ENCODE measurements around the gene RGPD4.
"Not testable (repeated sequence)": the region's sequence is repeated elsewhere in the genome, so short reads cannot be mapped to it uniquely, and the experiment has no call there.

The RGPD4 gene

GRCh38 chr2:107817378-107817777, 9.3 kb upstream of the RGPD4 start:
- no peak for TF ChIP-seq CTCF (IDR thresholded peaks at IDR 0.05; ENCODE audit: low read depth, low read length, missing control alignments)
- H3K4me3 ChIP-seq (replicated peaks; ENCODE audit: low read depth, low read length) = no peak overlapping the region
- DNase-seq (ENCODE audit: extremely low read depth, low read depth) = no peak

- no peak for DNase-seq (ENCODE audit: extremely low read depth, low read depth)
- H3K4me3 ChIP-seq (replicated peaks; ENCODE audit: low read depth, low read length) = no peak overlapping the region
- TF ChIP-seq CTCF (IDR thresholded peaks at IDR 0.05; ENCODE audit: low read depth, low read length, missing control alignments) = no peak
These were observed 4.4 kb upstream of the RGPD4 start for GRCh38 chr2:107822302-107822701.

- no peak for TF ChIP-seq CTCF (IDR thresholded peaks at IDR 0.05; ENCODE audit: low read depth, low read length, missing control alignments)
- no peak for DNase-seq (ENCODE audit: extremely low read depth, low read depth)
- H3K4me3 ChIP-seq (replicated peaks; ENCODE audit: low read depth, low read length) = no peak overlapping the region
These were observed 2.1 kb upstream of the RGPD4 start for GRCh38 chr2:107824451-107825205.

GRCh38 chr2:107825206-107825563, 1.5 kb upstream of the RGPD4 start:
- no peak for TF ChIP-seq CTCF (IDR thresholded peaks at IDR 0.05; ENCODE audit: low read depth, low read length, missing control alignments)
- no peak overlapping the region for H3K4me3 ChIP-seq (replicated peaks; ENCODE audit: low read depth, low read length)
- DNase-seq (ENCODE audit: extremely low read depth, low read depth) = no peak

GRCh38 chr2:107829514-107829913, 2.8 kb downstream of the RGPD4 start:
- H3K4me3 ChIP-seq (replicated peaks; ENCODE audit: low read depth, low read length); DNase-seq (ENCODE audit: extremely low read depth, low read depth): not testable (repeated sequence)

- not testable (repeated sequence) for DNase-seq (ENCODE audit: extremely low read depth, low read depth); H3K4me3 ChIP-seq (replicated peaks; ENCODE audit: low read depth, low read length)
These were observed 6.5 kb downstream of the RGPD4 start for GRCh38 chr2:107833152-107833551.

- H3K4me3 ChIP-seq (replicated peaks; ENCODE audit: low read depth, low read length); DNase-seq (ENCODE audit: extremely low read depth, low read depth): not testable (repeated sequence)
These were observed 6.9 kb downstream of the RGPD4 start for GRCh38 chr2:107833618-107834017.

GRCh38 chr2:107916121-107916520, 89.4 kb downstream of the RGPD4 start:
- not testable (repeated sequence) for DNase-seq (ENCODE audit: extremely low read depth, low read depth); H3K4me3 ChIP-seq (replicated peaks; ENCODE audit: low read depth, low read length)

GRCh38 chr2:107916696-107917370, 90.1 kb downstream of the RGPD4 start:
- not testable (repeated sequence) for H3K4me3 ChIP-seq (replicated peaks; ENCODE audit: low read depth, low read length); DNase-seq (ENCODE audit: extremely low read depth, low read depth)
